Measurements from ENCODE around the gene RAD54L.

- TF ChIP-seq CTCF (IDR thresholded peaks at IDR 0.05) (no peak), EP300 (IDR thresholded peaks at IDR 0.05) (no peak), POLR2A (IDR thresholded peaks at IDR 0.05) (no peak)
These were observed 33.5 kb downstream of the RAD54L start for GRCh38 chr1:46281021-46281420.
